Inflammatory macrophage (primary cell): ENCODE measurements around the gene SLC38A2.
"Not testable (repeated sequence)": the region's sequence is repeated elsewhere in the genome, so short reads cannot be mapped to it uniquely, and the experiment has no call there.

Experiments
- DNase-seq, 2 donors: peaks; one replicate each; pipeline ENCODE4 v3.0.0-alpha.2; 2020 to 2022

SLC38A2 gene

GRCh38 chr12:46360370-46360769, 12.2 kb downstream of the SLC38A2 start:
- no peak for DNase-seq

- DNase-seq = no peak
These were observed 12.8 kb downstream of the SLC38A2 start for GRCh38 chr12:46359667-46360280.

- DNase-seq = no peak
These were observed 13.5 kb downstream of the SLC38A2 start for GRCh38 chr12:46358791-46359666.

- DNase-seq = no peak
These were observed 14.3 kb downstream of the SLC38A2 start for GRCh38 chr12:46358325-46358700.

GRCh38 chr12:46357438-46358324, 14.9 kb downstream of the SLC38A2 start:
- DNase-seq = peak; percentile 29 to 39

GRCh38 chr12:46356655-46357437, 15.7 kb downstream of the SLC38A2 start:
- no peak for DNase-seq

- DNase-seq = no peak
These were observed 17.8 kb downstream of the SLC38A2 start for GRCh38 chr12:46354802-46355199.

GRCh38 chr12:46354111-46354801, 18.3 kb downstream of the SLC38A2 start:
- no peak for DNase-seq

GRCh38 chr12:46351886-46352650, 20.5 kb downstream of the SLC38A2 start:
- DNase-seq = no peak

- no peak for DNase-seq
These were observed 21.4 kb downstream of the SLC38A2 start for GRCh38 chr12:46351138-46351537.

GRCh38 chr12:46349253-46349652, 23.3 kb downstream of the SLC38A2 start:
- no peak for DNase-seq

GRCh38 chr12:46343118-46343852, 29.3 kb downstream of the SLC38A2 start:
- DNase-seq = no peak

- DNase-seq = peak; percentile 28 to 41
These were observed 30.0 kb downstream of the SLC38A2 start for GRCh38 chr12:46342562-46343033.

GRCh38 chr12:46339051-46339450, 33.5 kb downstream of the SLC38A2 start:
- DNase-seq = no peak

GRCh38 chr12:46332260-46332659, 40.3 kb downstream of the SLC38A2 start:
- no peak for DNase-seq

GRCh38 chr12:46325075-46325474, 47.5 kb downstream of the SLC38A2 start:
- not testable (repeated sequence) for DNase-seq

- no peak for DNase-seq
These were observed 51.8 kb downstream of the SLC38A2 start for GRCh38 chr12:46320731-46321130.

GRCh38 chr12:46318037-46318436, 54.5 kb downstream of the SLC38A2 start:
- no peak for DNase-seq
